Middle frontal gyrus (tissue), 1 donor: ENCODE results near the gene GABRD.

Experiments used
- DNase-seq: peaks from one replicate; pipeline ENCODE4 v3.0.0-alpha.2; 2015; ENCODE audit warnings: low spot score; ENCODE audit errors: extremely low spot score

GABRD gene

GRCh38 chr1:2018217-2019171, 651 bp upstream of the GABRD start:
- DNase-seq: no peak

GRCh38 chr1:2019571-2020309, 595 bp downstream of the GABRD start:
- no peak for DNase-seq

GRCh38 chr1:2020310-2020655, 1.1 kb downstream of the GABRD start:
- no peak for DNase-seq

GRCh38 chr1:2021550-2021949, 2.4 kb downstream of the GABRD start:
- peak; percentile 46 for DNase-seq

- DNase-seq: no peak
Observed at GRCh38 chr1:2022063-2022770, 3.1 kb downstream of the GABRD start.

GRCh38 chr1:2023187-2023586, 4.0 kb downstream of the GABRD start:
- no peak for DNase-seq

- no peak for DNase-seq
Observed at GRCh38 chr1:2024451-2024850, 5.3 kb downstream of the GABRD start.

GRCh38 chr1:2024887-2025286, 5.7 kb downstream of the GABRD start:
- DNase-seq: no peak

GRCh38 chr1:2025491-2025981, 6.4 kb downstream of the GABRD start:
- no peak for DNase-seq

- no peak for DNase-seq
Observed at GRCh38 chr1:2027961-2028583, 8.9 kb downstream of the GABRD start.

GRCh38 chr1:2028870-2029560, 9.9 kb downstream of the GABRD start:
- no peak for DNase-seq

- DNase-seq: no peak
Observed at GRCh38 chr1:2029561-2029960, 10.4 kb downstream of the GABRD start.

GRCh38 chr1:2030076-2030871, 11.1 kb downstream of the GABRD start:
- no peak for DNase-seq

- DNase-seq: no peak
Observed at GRCh38 chr1:2031546-2032540, 12.7 kb downstream of the GABRD start.

- peak; percentile 27 for DNase-seq
Observed at GRCh38 chr1:2032737-2033136, 13.6 kb downstream of the GABRD start.

GRCh38 chr1:2033165-2033564, 14.0 kb downstream of the GABRD start:
- no peak for DNase-seq

- no peak for DNase-seq
Observed at GRCh38 chr1:2036287-2036686, 17.1 kb downstream of the GABRD start.

GRCh38 chr1:2037314-2037979, 18.3 kb downstream of the GABRD start:
- DNase-seq: no peak
